HepG2 (cell line): ENCODE results near the gene TBX3. TPM values are rescaled to one million over a fixed set of nuclear protein-coding genes. Genes with fewer than 3 reads are reported as not detected.

Experiments used
- ATAC-seq: fragments of 200-7000 bp; cut with Tn5 transposase; 3 replicates; pipeline ENCODE4 v1.9.1; 2020; ENCODE audit warnings: mild to moderate bottlenecking, moderate library complexity
- BruUV-seq: library from RNA; stranded (reverse); fragments of 400-500 nt; replicated peaks from 2 replicates; lab custom pipeline; 2021; lab: Mats Ljungman, UMichigan
- CTCF ChIA-PET: fragments of 300-600 bp; formaldehyde crosslinking; extraction: SDS; loops from one replicate; lab custom pipeline; 2021; ENCODE audit warnings: low total read pairs, inconsistent platforms, low intra/inter-chr PET ratio; lab: Yijun Ruan, JAX
- POLR2A ChIA-PET: fragments of 350-600 bp; sonication (Branson Sonifier 250); formaldehyde crosslinking; loops from one replicate; lab custom pipeline; 2020; ENCODE audit warnings: antibody characterized with exemption, inconsistent platforms; lab: Yijun Ruan, JAX
- DNase-seq: peaks from one replicate; pipeline ENCODE4 v3.0.0-alpha.2; 2015; ENCODE audit warnings: low spot score
- FAIRE-seq: peaks from 3 replicates; lab custom pipeline; 2011; peaks lifted over from hg19 to GRCh38; lab: Jason Lieb, UNC
- H2AFZ ChIP-seq: one replicate; pipeline ENCODE4 v1.6.1; 2011; ENCODE audit warnings: low read length, inconsistent platforms
- H3K27ac ChIP-seq: fragments of 300-600 bp; 3 replicates; pipeline ENCODE4 v1.8.0; 2011; ENCODE audit warnings: mixed run types, mild to moderate bottlenecking, mixed read lengths, low read length, inconsistent platforms; ENCODE audit not compliant: insufficient read depth; ENCODE audit errors: extremely low read length
- H3K27me3 ChIP-seq, 2 experiments: fragments of 200-600 bp in 1 of 2; 2 replicates in 1 of 2; 3 replicates in 1 of 2; pipeline versions ENCODE4 v1.6.0 to v1.8.0; 2011; ENCODE audit warnings: low read length in 2 of 2, mild to moderate bottlenecking in 2 of 2, moderate library complexity in 2 of 2, inconsistent platforms in 1 of 2; ENCODE audit not compliant: insufficient read depth in 2 of 2, control insufficient read depth in 1 of 2
- H3K36me3 ChIP-seq, 2 experiments: fragments of 200-600 bp in 1 of 2; replicated peaks in 1 of 2; 2 replicates in 1 of 2; 3 replicates in 1 of 2; pipeline versions ENCODE4 v1.5.1 to v1.8.0; 2011; ENCODE audit warnings: low read length in 2 of 2, inconsistent platforms in 1 of 2; ENCODE audit not compliant: insufficient read depth in 2 of 2, control insufficient read depth in 1 of 2
- H3K4me1 ChIP-seq: 2 replicates; pipeline ENCODE4 v1.5.1; 2012; ENCODE audit warnings: low read length, inconsistent platforms; ENCODE audit not compliant: insufficient read depth
- H3K4me2 ChIP-seq: 2 replicates; pipeline ENCODE4 v1.6.0; 2011; ENCODE audit warnings: low read depth, low read length, inconsistent platforms
- H3K4me3 ChIP-seq, 3 experiments: fragments of 200-600 bp in 1 of 3; sonication (generic), shearing (Covaris generic) in 1 of 3; replicated peaks in 1 of 3; 2 replicates each; pipeline ENCODE4 v1.5.1; 2011 to 2016; ENCODE audit warnings: low read length in 3 of 3, inconsistent platforms in 2 of 3, low read depth in 2 of 3, mild to moderate bottlenecking in 2 of 3, control low read depth in 1 of 3, mixed read lengths in 1 of 3; ENCODE audit not compliant: insufficient read depth in 1 of 3
- H3K79me2 ChIP-seq: one replicate; pipeline ENCODE4 v1.6.1; 2011; ENCODE audit warnings: low read length, inconsistent platforms; ENCODE audit not compliant: insufficient read depth
- H3K9ac ChIP-seq: 2 replicates; pipeline ENCODE4 v1.6.0; 2011; ENCODE audit warnings: mild to moderate bottlenecking, low read depth, low read length, inconsistent platforms; ENCODE audit not compliant: insufficient read depth
- H3K9me3 ChIP-seq: 2 replicates; pipeline ENCODE4 v1.5.1; 2012; ENCODE audit warnings: mild to moderate bottlenecking, low read length
- H4K20me1 ChIP-seq: 2 replicates; pipeline ENCODE4 v1.6.0; 2011; ENCODE audit warnings: inconsistent platforms, mild to moderate bottlenecking, low read length, moderate library complexity; ENCODE audit not compliant: insufficient read depth
- HIVEP1 ChIP-seq: sonication (generic); formaldehyde crosslinking; IDR thresholded peaks from 2 replicates; pipeline ENCODE4 v1.4.0; 2020; ENCODE audit warnings: mild to moderate bottlenecking, missing genetic modification reagents
- PBX2 ChIP-seq: IDR thresholded peaks from 2 replicates; pipeline ENCODE4 v1.6.1; 2016; ENCODE audit warnings: control low read depth
- PHF21A ChIP-seq: sonication (generic); formaldehyde crosslinking; IDR thresholded peaks from 2 replicates; pipeline ENCODE4 v1.5.0; 2020; ENCODE audit warnings: mild to moderate bottlenecking, missing genetic modification reagents
- TFDP2 ChIP-seq: sonication (generic); formaldehyde crosslinking; IDR thresholded peaks from 2 replicates; pipeline ENCODE4 v1.4.0; 2020; ENCODE audit warnings: missing genetic modification reagents
- ZNF251 ChIP-seq: sonication (generic); formaldehyde crosslinking; IDR thresholded peaks from 2 replicates; pipeline ENCODE4 v1.9.0; 2021; ENCODE audit warnings: mild to moderate bottlenecking, missing genetic modification reagents
- ZNF253 ChIP-seq: sonication (generic); formaldehyde crosslinking; IDR thresholded peaks from 2 replicates; pipeline ENCODE4 v1.8.0; 2022; ENCODE audit warnings: mild to moderate bottlenecking, missing genetic modification reagents, borderline replicate concordance
- ZNF33A ChIP-seq: sonication (generic); formaldehyde crosslinking; IDR thresholded peaks from 2 replicates; pipeline ENCODE4 v1.5.1; 2020; ENCODE audit warnings: missing genetic modification reagents, mild to moderate bottlenecking, moderate library complexity, borderline replicate concordance
- ZNF580 ChIP-seq: IDR thresholded peaks from 2 replicates; pipeline ENCODE4 v1.6.1; 2016; ENCODE audit warnings: low read depth, borderline replicate concordance
- WGBS: methylation state at CpG from one replicate; pipeline ENCODE4 v1.1.6; 2017; ENCODE audit warnings: low lambda C conversion rate; 5-methylcytosine and 5-hydroxymethylcytosine counted together
- in situ Hi-C: cut with HindIII; loops from 2 replicates; pipeline ENCODE4 v1.10.0; 2017; ENCODE audit warnings: low pct_unique_long_range_greater_than_20kb; ENCODE audit not compliant: extremely low pct_ligation_motif_present
- intact Hi-C: fragments of 100-400 bp; cut with micrococcal nuclease; formaldehyde crosslinking; loops from one replicate; pipeline ENCODE4 v1.10.0; 2022; ENCODE audit not compliant: unreplicated experiment
- polyA plus RNA-seq, 8 experiments: library from polyadenylated mRNA; depleted of rRNA in 3 of 8; stranded (reverse) in 7 of 8; unstranded in 1 of 8; fragments of >200 nt; fragmentation: Illumina TruSeq in 4 of 8; extraction: Trizol in 4 of 8; gene quantifications; 2 replicates each; pipeline versions ENCODE4 v1.2.1 to v1.2.3, GENCODE V29; 2011 to 2016; ENCODE audit warnings: low read depth in 4 of 8, missing spikeins in 1 of 8, mixed read lengths in 1 of 8; ENCODE audit not compliant: insufficient read depth in 1 of 8
- total RNA-seq, 5 experiments: library from RNA; depleted of rRNA; stranded (reverse); fragments of >200 nt; fragmentation: Illumina TruSeq; extraction: Trizol; gene quantifications; 2 replicates each; pipeline ENCODE4 v1.2.3, GENCODE V29; 2016; ENCODE audit warnings: low read depth in 1 of 5
- TF ChIP-seq, protein P1 (sequence below): sonication (generic); formaldehyde crosslinking; IDR thresholded peaks from 2 replicates; pipeline ENCODE4 v1.8.1; 2022; ENCODE audit warnings: low read depth, mild to moderate bottlenecking, missing genetic modification reagents
- TF ChIP-seq, protein P2 (sequence below): sonication (generic); formaldehyde crosslinking; IDR thresholded peaks from 2 replicates; pipeline ENCODE4 v1.4.0; 2020; ENCODE audit warnings: missing genetic modification reagents, borderline replicate concordance

The TBX3 gene
- total and polyA plus RNA-seq, 2 of the 13 experiments (the other 11 are each of a cell fraction or from before 2014, with no cell fraction given), result 27.1 to 42.4 TPM

GRCh38 chr12:114665411-114666260, 18.3 kb downstream of the TBX3 start:
- Histone ChIP-seq H3K4me1 (peaks cover 37% of the 10 kb centered on the region), H2AFZ (no peak overlapping the region), H3K27ac (no peak overlapping the region), H3K36me3 (no peaks in the 10 kb centered on the region), H3K9me3 (no peaks in the 10 kb centered on the region), H3K4me3 (no peak overlapping the region), H4K20me1 (no peaks in the 10 kb centered on the region), H3K4me2 (no peak overlapping the region), H3K27me3 (no peaks in the 10 kb centered on the region), H3K79me2 (no peaks in the 10 kb centered on the region), H3K9ac (no peak overlapping the region)
- 99% methylated on average over 50 of the region's 54 CpGs for WGBS
- ChIA-PET POLR2A (interaction anchor here (3.7 to 8.2 kb wide), 2 partner anchors 9 to 18 kb away, joined by 16 to 101 read pairs; partner anchors contain the start of gene TBX3), CTCF (no interaction called here)
- no peak for DNase-seq
- in situ Hi-C loops (loop anchor here (5.0 to 25.0 kb wide), 7 partner anchors 38 to 1247 kb away; no protein-coding TSS in a partner anchor), intact Hi-C loops (loop anchor here (5.0 kb wide), 2 partner anchors 967 to 1107 kb away; no protein-coding TSS in a partner anchor)
- BruUV-seq, result no TSS peak
- no peak for FAIRE-seq
- no peak for ATAC-seq
- TF ChIP-seq TFDP2 (CRISPR knock-in tag) (no peak), ZNF253 (no peak), PHF21A (no peak), ZNF251 (CRISPR knock-in tag) (no peak), ZNF580 (CRISPR knock-in tag) (no peak), PBX2 (CRISPR knock-in tag) (no peak), ZNF33A (CRISPR knock-in tag) (no peak), HIVEP1 (CRISPR knock-in tag) (no peak)
- TF ChIP-seq, protein P1, sequence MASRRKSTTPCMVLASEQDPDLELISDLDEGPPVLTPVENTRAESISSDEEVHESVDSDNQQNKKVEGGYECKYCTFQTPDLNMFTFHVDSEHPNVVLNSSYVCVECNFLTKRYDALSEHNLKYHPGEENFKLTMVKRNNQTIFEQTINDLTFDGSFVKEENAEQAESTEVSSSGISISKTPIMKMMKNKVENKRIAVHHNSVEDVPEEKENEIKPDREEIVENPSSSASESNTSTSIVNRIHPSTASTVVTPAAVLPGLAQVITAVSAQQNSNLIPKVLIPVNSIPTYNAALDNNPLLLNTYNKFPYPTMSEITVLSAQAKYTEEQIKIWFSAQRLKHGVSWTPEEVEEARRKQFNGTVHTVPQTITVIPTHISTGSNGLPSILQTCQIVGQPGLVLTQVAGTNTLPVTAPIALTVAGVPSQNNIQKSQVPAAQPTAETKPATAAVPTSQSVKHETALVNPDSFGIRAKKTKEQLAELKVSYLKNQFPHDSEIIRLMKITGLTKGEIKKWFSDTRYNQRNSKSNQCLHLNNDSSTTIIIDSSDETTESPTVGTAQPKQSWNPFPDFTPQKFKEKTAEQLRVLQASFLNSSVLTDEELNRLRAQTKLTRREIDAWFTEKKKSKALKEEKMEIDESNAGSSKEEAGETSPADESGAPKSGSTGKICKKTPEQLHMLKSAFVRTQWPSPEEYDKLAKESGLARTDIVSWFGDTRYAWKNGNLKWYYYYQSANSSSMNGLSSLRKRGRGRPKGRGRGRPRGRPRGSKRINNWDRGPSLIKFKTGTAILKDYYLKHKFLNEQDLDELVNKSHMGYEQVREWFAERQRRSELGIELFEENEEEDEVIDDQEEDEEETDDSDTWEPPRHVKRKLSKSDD (CRISPR knock-in tag), result no peak
- TF ChIP-seq, protein P2, sequence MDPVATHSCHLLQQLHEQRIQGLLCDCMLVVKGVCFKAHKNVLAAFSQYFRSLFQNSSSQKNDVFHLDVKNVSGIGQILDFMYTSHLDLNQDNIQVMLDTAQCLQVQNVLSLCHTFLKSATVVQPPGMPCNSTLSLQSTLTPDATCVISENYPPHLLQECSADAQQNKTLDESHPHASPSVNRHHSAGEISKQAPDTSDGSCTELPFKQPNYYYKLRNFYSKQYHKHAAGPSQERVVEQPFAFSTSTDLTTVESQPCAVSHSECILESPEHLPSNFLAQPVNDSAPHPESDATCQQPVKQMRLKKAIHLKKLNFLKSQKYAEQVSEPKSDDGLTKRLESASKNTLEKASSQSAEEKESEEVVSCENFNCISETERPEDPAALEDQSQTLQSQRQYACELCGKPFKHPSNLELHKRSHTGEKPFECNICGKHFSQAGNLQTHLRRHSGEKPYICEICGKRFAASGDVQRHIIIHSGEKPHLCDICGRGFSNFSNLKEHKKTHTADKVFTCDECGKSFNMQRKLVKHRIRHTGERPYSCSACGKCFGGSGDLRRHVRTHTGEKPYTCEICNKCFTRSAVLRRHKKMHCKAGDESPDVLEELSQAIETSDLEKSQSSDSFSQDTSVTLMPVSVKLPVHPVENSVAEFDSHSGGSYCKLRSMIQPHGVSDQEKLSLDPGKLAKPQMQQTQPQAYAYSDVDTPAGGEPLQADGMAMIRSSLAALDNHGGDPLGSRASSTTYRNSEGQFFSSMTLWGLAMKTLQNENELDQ (CRISPR knock-in tag), result no peak
